ENCODE measurements around the gene MANSC1. TPM values are rescaled to one million over a fixed set of nuclear protein-coding genes. Genes with fewer than 3 reads are reported as not detected.

Gene MANSC1
- total and polyA plus RNA-seq, 7 donors: 5.8 to 21.4 (median 11.6) TPM

DNA sequence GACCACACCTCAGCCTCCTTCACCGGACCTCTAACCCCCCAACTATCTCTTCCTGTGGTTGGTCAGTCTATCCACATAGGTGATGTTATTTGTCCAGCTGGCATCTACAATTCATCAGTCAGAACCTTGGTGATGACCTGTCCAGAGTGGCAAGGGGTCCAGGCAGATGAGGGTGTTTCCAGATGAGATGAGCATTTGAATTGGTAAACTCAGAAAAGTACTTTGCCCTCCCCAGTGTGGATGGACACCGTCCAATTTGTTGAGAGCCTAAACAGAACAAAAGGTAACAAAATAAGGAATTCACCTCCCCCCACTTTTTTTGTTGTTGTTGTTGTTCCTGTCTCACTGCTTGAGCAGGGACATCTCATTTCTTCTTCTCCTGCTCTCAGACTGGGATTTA, 48.9 kb downstream of the MANSC1 start:
- DNase-seq: no peak
- Histone ChIP-seq H3K27ac (no peak overlapping the region), H3K36me3 (no peaks in the 10 kb centered on the region), H3K4me3 (no peak overlapping the region), H3K27me3 (no peaks in the 10 kb centered on the region), H3K4me1 (no peaks in the 10 kb centered on the region), H3K9me3 (no peaks in the 10 kb centered on the region)
- intact Hi-C loops (cut with DNase I): no loop called here
- no peak for TF ChIP-seq POLR2AphosphoS5 (IDR thresholded peaks at IDR 0.05)
- 77 to 92% methylated on average over 2 of the region's 2 CpGs for WGBS, 2 donors

DNA sequence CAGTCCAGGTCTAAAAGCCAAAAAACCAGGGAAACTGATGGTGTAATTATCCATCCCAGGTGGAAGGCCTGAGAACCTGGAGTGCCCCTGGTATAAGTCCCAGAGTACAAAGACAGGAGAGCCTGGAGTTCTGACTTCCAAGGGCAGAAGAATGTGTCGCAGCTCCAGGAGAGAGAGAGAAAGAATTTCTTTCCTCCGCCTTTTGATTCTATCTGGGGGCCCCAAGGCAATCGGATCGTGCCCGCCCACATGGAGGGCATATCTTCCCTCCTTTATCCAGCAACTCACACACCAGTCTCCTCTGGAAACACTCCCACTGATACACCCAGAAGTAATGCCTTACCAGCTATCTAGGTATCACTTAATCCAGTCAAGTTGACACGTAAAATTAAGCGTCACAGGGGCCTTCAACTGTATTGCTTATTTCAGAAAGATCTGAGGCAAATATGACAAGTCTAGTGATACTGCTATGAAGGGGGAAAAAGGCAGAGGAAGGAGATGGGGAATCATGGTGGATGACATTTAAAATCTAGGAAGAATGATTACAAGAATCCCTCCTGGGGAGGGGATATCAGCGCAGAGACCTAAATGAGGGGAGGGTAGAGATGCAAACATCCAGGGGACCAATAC, 52.7 kb downstream of the MANSC1 start:
- 89% methylated on average over 8 of the region's 8 CpGs for WGBS, 2 donors
- Histone ChIP-seq H3K4me3 (no peak overlapping the region), H3K36me3 (no peaks in the 10 kb centered on the region), H3K27ac (no peak overlapping the region), H3K4me1 (peaks cover 0 to 14% (median 11%) of the 10 kb centered on the region in 4 donors), H3K9me3 (no peaks in the 10 kb centered on the region), H3K27me3 (no peaks in the 10 kb centered on the region)
- DNase-seq: no peak
- TF ChIP-seq CTCF (IDR thresholded peaks at IDR 0.05) (no peak), POLR2A (IDR thresholded peaks at IDR 0.05) (no peak), EP300 (IDR thresholded peaks at IDR 0.05) (no peak), POLR2AphosphoS5 (IDR thresholded peaks at IDR 0.05) (no peak)
- intact Hi-C loops (cut with DNase I): no loop called here

GRCh38 chr12:12294215-12295005, 55.6 kb downstream of the MANSC1 start:
- WGBS, 2 donors: 81 to 85% methylated on average over 5 of the region's 5 CpGs
- H3K36me3 ChIP-seq: no peaks in the 10 kb centered on the region
- H3K4me3 ChIP-seq: no peak overlapping the region
- no peak for DNase-seq
- TF ChIP-seq POLR2AphosphoS5 (IDR thresholded peaks at IDR 0.05) (no peak), POLR2A (IDR thresholded peaks at IDR 0.05) (no peak), EP300 (IDR thresholded peaks at IDR 0.05) (no peak), CTCF (IDR thresholded peaks at IDR 0.05) (no peak)
- H3K27ac ChIP-seq: peak overlapping the region in 1 of 4 donors; percentile 41
- H3K4me1 ChIP-seq: peaks cover 0 to 14% (median 11%) of the 10 kb centered on the region in 4 donors
- H3K9me3 ChIP-seq: no peaks in the 10 kb centered on the region
- H3K27me3 ChIP-seq: no peaks in the 10 kb centered on the region
- intact Hi-C loops (cut with DNase I): no loop called here

- 32 to 67% methylated on average over 1 of the region's 1 CpG for WGBS, 2 donors
- no peak overlapping the region for H3K27ac ChIP-seq
- DNase-seq: no peak
- H3K27me3 ChIP-seq: no peaks in the 10 kb centered on the region
- intact Hi-C loops (cut with DNase I): no loop called here
- no peaks in the 10 kb centered on the region for H3K9me3 ChIP-seq
- no peak overlapping the region for H3K4me3 ChIP-seq
- peaks cover 0 to 14% (median 11%) of the 10 kb centered on the region in 4 donors for H3K4me1 ChIP-seq
- TF ChIP-seq CTCF (IDR thresholded peaks at IDR 0.05) (no peak), EP300 (IDR thresholded peaks at IDR 0.05) (no peak)
- no peaks in the 10 kb centered on the region for H3K36me3 ChIP-seq
These were observed 59.8 kb downstream of the MANSC1 start for GRCh38 chr12:12290206-12290605.

DNA sequence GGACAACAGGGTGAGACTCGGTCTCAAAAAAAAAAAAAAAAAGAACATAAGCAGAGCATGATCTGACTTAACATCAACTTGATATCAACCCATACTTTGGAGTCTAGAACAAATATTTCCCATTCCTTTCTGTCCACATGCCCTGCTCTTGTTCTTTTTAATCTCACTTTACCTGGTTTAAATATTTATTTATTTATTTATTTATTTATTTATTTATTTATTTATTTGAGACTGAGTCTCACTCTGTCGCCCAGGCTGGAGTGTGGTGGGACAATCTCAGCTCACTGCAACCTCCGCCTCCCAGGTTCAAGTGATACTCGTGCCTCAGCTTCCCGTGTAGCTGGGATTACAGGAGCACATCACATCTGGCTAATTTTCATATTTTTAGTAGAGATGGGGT, 63.6 kb downstream of the MANSC1 start:
- intact Hi-C loops (cut with DNase I): no loop called here
- 95% methylated on average over 5 of the region's 5 CpGs for WGBS, 2 donors
- Histone ChIP-seq H3K9me3 (no peaks in the 10 kb centered on the region), H3K36me3 (no peaks in the 10 kb centered on the region), H3K27me3 (no peaks in the 10 kb centered on the region), H3K27ac (no peak overlapping the region), H3K4me3 (no peak overlapping the region), H3K4me1 (no peaks in the 10 kb centered on the region)
- DNase-seq: no peak
- TF ChIP-seq POLR2AphosphoS5 (IDR thresholded peaks at IDR 0.05): no peak

Measured in sigmoid colon (tissue), 7 donors.